ENCODE measurements around the gene TRABD2B. TPM values are rescaled to one million over a fixed set of nuclear protein-coding genes. Genes with fewer than 3 reads are reported as not detected.

Gene TRABD2B
- polyA plus RNA-seq, 1 donor = 21.2 TPM

GRCh38 chr1:47725000-47725473 lies 272.1 kb downstream of the TRABD2B start:
- no peak for DNase-seq

GRCh38 chr1:47724432-47724999 lies 272.7 kb downstream of the TRABD2B start:
- no peak for DNase-seq

DNA sequence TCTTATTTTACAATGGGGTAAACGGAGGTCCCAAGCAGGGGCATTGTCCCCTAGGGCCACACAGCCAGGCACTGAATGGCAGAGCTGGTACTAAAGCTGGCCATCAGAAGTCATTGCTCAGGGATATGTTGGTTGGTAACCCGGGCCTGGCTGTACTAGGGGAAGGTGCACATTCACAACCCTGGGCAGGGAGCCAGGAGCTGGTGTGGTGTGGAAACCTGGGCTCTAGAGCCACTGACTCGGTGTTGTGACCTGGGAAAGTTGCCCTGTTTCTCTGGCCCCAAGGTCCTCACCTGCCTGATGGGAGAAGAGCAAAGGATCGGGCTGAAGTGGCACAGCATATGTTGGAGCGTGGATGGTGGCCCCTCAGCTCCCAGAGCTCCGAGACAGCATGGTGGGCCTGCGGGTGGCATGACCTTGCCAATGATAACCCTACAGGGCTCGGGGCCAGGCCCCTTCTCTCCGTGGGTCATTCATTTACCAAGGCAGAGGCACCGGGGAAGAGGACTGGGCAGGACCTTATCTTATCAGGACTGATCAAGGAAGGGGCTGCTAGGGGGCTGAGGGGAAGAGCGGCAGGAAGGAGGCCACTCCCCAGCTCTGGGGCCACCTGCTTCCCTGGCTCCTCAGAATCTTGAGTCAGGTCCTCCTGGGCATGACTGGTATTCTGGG lies 274.1 kb downstream of the TRABD2B start:
- no peak for DNase-seq

GRCh38 chr1:47722101-47722500 lies 275.1 kb downstream of the TRABD2B start:
- no peak for DNase-seq

- DNase-seq = no peak
Measured at GRCh38 chr1:47720111-47720510, 277.1 kb downstream of the TRABD2B start.

GRCh38 chr1:47717341-47717740 lies 279.8 kb downstream of the TRABD2B start:
- DNase-seq = no peak

- no peak for DNase-seq
Measured at GRCh38 chr1:47713975-47714767, 283.0 kb downstream of the TRABD2B start.

DNA sequence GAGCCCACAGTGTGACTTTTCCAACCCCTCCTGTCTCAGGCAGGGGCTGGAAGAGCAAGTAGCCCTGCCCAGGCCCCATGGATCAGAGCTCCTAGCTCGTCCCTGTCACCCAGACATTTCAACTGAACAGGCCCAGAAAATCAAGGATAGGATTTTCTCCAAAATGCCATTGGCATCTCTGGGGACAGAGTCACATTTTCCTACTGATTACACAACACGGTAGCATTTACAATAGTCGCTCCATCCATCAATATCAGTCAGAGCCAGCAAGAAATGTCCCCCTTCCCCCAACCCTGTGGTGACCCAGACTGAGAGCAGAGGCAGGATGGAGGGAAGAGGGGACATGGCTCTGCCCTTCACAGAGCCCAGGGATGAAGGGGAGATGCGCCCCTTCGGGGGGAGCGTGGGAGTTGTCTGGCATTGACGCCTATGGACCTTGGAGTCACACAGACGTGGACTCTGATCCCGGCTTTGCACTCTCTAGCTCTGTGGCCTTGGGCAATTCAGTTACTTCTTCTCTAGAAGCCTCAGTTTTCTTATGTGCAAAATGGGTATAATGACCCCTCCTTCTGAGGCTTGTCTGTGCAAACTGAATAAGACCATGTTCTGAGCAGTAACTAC lies 283.7 kb downstream of the TRABD2B start:
- no peak for DNase-seq

- DNase-seq = no peak
Measured at GRCh38 chr1:47712596-47713299, 284.4 kb downstream of the TRABD2B start.

- DNase-seq = no peak
Measured at GRCh38 chr1:47711848-47712492, 285.2 kb downstream of the TRABD2B start.

DNA sequence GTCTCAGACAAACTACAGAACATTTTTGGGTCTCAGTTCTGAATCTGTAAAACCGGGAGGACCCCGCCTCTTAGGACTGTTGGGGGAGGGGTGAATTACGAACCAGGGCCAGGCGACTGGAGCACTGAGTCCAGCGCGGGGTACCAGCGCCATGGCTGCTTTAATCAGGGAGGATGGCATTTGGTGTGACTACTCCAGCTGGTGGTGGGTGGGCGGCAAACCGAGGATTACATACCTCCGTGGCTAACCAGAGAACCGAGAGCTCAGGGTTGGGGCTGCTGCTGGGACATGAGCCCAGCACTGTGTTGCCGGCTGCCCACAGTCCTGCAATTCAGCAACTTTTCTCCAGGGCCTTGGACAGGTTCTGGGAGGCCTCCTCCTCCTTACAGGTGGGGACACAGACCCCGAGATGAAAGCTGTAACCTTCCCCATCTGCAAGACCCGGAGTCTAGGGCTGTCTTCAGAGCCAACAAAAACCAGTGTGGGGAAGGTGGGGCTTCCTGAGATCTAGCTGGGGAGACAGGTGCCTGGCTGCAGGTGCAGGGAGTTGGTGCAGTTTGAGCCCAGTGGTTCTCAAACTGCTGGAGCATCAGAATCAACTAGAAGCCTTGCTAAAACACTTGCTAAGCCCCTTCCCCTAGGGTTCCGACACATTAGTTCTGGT lies 285.9 kb downstream of the TRABD2B start:
- no peak for DNase-seq

Other genes with a start within 250 kb of the TRABD2B start
- 20.6 TPM for gene SLC5A9, start 225.3 kb upstream of the TRABD2B start, polyA plus RNA-seq (ENCODE audit: insufficient read length)